GM19023 (cell line): Measurements from ENCODE around the gene UGT1A10.

Source experiments
- ATAC-seq: cut with Tn5 transposase; IDR thresholded peaks from one replicate; pipeline ENCODE4 v1.9.1; 2021; ENCODE audit warnings: mild to moderate bottlenecking, moderate library complexity; ENCODE audit not compliant: unreplicated experiment

UGT1A10 gene

DNA sequence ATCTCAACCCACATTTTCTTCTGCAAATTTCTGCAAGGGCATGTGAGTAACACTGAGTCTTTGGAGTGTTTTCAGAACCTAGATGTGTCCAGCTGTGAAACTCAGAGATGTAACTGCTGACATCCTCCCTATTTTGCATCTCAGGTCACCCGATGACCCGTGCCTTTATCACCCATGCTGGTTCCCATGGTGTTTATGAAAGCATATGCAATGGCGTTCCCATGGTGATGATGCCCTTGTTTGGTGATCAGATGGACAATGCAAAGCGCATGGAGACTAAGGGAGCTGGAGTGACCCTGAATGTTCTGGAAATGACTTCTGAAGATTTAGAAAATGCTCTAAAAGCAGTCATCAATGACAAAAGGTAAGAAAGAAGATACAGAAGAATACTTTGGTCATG lies 131.8 kb downstream of the UGT1A10 start:
- no peak for ATAC-seq

GRCh38 chr2:233769260-233769659 lies 133.0 kb downstream of the UGT1A10 start:
- ATAC-seq: no peak

- ATAC-seq: no peak
Measured at GRCh38 chr2:233772153-233772552, 135.9 kb downstream of the UGT1A10 start.

DNA sequence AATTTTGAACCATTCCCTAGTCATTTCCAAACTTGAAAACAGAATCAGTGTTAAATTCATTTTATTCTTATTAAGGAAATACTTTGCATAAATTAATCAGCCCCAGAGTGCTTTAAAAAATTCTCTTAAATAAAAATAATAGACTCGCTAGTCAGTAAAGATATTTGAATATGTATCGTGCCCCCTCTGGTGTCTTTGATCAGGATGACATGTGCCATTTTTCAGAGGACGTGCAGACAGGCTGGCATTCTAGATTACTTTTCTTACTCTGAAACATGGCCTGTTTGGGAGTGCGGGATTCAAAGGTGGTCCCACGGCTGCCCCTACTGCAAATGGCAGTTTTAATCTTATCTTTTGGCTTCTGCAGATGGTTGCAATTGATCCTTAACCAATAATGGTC lies 136.3 kb downstream of the UGT1A10 start:
- ATAC-seq: no peak

- ATAC-seq: no peak
Measured at GRCh38 chr2:233773854-233774253, 137.6 kb downstream of the UGT1A10 start.

DNA sequence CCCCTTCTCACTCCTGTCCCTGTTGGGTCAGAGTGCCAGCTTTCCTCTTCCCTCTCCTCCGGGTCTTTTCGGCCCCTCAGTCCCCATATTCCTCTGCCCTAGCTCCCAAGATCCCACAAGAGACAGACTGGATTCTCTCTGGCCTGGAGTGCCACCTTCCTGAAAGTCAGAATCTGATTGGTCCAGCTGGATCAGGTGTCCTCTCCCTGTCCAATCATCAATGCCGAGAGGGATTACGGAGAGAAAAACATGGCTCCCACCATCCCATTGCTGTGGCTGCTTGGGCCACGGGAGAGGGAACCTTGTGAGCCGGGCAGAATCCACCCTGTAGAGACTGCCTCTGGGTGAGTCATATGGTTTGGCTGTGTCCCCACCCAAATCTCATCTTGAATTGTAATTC lies 139.2 kb downstream of the UGT1A10 start:
- ATAC-seq: no peak

DNA sequence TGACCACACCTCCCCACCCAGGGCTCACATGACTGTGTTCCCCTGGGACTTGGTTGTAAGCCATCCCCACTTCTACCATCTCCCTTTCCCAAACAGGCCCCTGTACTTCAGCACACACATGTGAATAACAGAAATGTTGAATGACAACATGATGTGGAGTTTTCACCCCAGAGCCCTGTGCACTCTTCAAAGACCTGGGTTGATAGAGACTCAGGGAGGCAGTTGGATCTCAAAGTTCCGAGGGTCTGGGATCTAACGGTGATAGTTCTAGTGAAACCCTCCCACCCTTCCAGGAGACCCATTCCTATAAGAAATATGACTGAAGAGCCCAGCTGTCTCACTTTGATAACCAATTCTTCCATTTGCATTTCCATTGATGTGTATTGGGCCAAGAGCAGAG lies 141.8 kb downstream of the UGT1A10 start, which contains the start of gene MROH2A:
TSS of gene MROH2A (plus strand) at position 301 of the 400 bp plus-strand sequence. CDS start 1,029 bp downstream, outside the sequence.
- no peak for ATAC-seq

DNA sequence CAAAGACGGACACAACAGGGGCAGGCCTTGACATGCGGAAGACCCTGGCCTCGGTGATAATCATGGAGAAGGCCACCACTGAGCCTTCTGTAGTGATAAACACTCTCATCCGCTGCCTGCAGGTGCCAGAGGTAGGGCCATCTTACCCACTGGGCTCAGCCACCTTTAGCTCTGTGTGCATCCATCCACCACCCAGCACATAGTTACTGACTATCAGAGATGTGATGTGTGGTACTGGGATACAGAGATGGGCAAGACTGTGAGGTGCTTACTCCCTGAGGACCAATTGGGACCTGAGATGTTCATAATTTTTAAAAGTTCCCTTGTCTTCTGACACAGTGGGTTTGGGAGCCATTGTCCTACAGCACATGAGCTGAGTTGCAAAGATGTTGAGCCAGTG lies 143.5 kb downstream of the UGT1A10 start:
- no peak for ATAC-seq

GRCh38 chr2:233780771-233781170 lies 144.5 kb downstream of the UGT1A10 start:
- ATAC-seq: no peak

GRCh38 chr2:233789554-233789953 lies 153.3 kb downstream of the UGT1A10 start:
- ATAC-seq: no peak

GRCh38 chr2:233791151-233791882 lies 155.1 kb downstream of the UGT1A10 start:
- no peak for ATAC-seq

DNA sequence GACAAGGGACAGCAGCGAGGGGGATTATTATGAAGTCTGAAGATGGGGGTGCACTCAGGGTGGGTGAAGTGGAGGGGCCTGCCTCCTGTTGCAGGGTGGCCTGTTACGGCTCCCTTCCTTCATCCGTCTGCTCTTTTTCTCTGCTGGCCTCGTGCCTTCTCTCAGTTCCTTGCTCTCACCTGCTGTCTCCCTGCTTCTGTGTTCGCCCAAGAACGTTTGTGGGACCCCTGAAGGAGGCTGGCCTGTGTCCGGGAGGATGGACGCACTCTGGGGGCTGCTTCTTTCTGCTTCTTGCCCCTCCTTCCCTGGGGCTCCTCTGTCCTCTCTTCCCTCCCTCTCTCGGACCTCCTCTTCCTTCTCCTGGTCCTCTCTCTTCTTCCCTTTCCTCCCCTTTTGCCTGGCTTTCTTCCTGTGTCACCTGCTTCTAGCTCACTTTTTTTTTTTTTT lies 155.7 kb downstream of the UGT1A10 start:
- ATAC-seq: no peak

GRCh38 chr2:233792720-233793119 lies 156.5 kb downstream of the UGT1A10 start:
- no peak for ATAC-seq

GRCh38 chr2:233793465-233794127 lies 157.3 kb downstream of the UGT1A10 start:
- no peak for ATAC-seq

- ATAC-seq: no peak
Measured at GRCh38 chr2:233794128-233794658, 157.9 kb downstream of the UGT1A10 start.

- no peak for ATAC-seq
Measured at GRCh38 chr2:233795735-233796171, 159.5 kb downstream of the UGT1A10 start.

GRCh38 chr2:233796254-233796653 lies 160.0 kb downstream of the UGT1A10 start:
- ATAC-seq: no peak

DNA sequence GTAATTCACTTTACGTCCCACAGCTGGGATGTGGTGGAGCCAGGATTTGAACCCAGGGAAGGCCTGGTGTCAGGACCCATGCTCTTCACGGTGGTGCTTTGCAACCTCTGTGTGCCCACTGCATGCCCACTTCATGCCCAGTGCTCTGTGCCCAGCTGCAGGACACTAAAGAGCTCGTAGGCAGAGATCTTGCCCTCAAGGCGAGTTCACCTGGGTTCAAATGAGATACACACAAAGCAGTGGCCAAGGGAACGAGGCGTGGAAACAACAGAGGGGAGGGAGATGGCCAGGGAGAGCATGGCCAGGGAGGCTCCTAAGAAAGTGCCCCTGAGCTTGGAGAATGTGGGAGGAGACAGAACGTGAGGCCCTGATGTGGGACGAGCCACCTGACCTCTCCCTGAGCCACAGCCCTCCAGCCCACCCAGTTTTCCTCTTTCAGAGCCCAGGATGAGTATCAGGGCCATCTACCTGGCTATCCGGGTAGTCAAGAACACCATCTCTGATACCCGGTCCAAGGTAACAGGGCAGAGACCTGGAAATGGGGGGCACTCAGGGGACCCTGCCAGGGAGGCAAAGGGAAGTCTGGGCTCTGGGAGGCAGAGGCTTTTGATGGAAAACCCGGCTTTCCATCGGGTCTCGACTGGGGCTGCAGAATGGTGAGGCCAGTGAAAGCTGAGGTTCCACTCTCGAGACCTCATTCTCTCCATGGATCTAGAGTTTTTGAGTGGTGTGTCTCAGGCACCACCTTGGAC lies 162.3 kb downstream of the UGT1A10 start:
- ATAC-seq: no peak

GRCh38 chr2:233799087-233799665 lies 162.9 kb downstream of the UGT1A10 start:
- no peak for ATAC-seq

DNA sequence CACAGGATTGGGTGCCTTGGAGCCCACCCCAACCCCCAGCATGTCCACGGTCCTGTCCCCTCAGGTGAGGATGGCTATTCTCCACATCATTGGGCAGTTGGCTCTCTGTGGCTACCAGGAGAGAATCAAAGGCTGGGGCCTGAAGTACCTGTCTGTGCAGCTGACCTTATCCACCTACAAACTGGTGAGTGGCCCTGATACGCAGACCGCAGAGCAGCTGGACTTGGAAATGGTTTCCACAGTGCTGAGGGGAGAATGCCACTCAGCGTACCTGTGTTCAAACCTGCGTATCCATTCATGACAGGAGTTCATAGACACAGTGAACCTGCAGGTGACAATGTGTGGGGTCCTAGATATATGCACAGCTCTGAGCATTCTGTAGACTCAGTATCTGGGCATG lies 163.5 kb downstream of the UGT1A10 start:
- ATAC-seq: no peak

- no peak for ATAC-seq
Measured at GRCh38 chr2:233800208-233800607, 164.0 kb downstream of the UGT1A10 start.
